Measurements from ENCODE around the gene OR51I1.

The OR51I1 gene, protein sequence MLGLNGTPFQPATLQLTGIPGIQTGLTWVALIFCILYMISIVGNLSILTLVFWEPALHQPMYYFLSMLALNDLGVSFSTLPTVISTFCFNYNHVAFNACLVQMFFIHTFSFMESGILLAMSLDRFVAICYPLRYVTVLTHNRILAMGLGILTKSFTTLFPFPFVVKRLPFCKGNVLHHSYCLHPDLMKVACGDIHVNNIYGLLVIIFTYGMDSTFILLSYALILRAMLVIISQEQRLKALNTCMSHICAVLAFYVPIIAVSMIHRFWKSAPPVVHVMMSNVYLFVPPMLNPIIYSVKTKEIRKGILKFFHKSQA

DNA sequence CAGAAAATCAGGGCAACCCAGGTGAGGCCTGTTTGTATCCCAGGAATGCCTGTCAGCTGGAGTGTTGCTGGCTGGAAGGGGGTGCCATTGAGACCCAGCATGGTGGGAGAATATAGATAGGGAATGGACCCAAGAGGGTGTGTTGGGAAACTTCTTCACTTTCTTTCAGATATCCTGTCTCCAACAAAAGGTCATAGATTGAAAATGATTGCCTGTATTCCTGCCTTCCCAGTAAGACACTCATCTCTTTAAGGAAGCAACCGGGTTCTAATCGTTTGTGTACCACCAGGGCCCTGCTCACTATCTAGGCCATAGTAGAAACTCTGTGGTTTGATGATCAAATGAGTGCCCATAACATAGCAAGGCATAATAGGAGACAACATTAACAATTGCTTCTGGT is at the start of gene OR51I1:
OR51I1 (minus strand) TSS at position 101 of the 400 bp plus-strand sequence; CDS start at position 101, 0 bp downstream.
- DNase-seq = no peak

DNA sequence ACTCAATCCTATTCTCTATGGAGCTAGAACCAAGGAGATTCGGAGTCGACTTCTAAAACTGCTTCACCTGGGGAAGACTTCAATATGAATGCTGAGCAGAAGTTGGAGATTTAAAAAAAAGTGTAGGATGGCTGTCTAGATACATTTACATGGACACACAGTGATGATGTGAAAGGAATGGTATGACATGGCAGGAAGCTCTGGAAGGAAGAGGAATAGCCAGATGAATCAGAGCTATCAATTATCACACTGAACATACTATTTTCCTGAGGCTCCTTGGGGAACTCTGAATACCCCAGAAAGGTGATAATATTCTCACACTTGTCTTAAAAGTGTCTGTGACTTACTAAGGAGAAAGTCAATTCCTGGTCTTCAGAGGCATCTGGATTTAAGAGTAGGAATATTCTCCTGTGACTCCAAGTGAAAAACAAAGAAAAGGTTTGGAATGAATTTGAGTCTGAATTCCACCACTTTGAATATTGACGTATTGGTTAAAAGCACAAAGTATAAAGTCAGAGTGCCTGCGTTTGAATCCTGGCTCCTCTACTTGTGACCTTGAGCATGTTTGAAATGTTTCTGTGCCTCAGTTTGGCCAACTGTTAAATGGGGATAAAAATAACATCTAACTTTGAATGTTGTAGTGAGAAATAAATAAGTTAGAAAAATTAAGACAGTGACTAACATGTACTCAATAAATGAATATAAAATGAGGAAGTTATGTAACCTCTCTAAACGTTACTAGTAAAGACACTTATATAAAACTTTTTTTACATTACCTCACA is 48.5 kb upstream of the OR51I1 start:
- no peak for DNase-seq

DNA sequence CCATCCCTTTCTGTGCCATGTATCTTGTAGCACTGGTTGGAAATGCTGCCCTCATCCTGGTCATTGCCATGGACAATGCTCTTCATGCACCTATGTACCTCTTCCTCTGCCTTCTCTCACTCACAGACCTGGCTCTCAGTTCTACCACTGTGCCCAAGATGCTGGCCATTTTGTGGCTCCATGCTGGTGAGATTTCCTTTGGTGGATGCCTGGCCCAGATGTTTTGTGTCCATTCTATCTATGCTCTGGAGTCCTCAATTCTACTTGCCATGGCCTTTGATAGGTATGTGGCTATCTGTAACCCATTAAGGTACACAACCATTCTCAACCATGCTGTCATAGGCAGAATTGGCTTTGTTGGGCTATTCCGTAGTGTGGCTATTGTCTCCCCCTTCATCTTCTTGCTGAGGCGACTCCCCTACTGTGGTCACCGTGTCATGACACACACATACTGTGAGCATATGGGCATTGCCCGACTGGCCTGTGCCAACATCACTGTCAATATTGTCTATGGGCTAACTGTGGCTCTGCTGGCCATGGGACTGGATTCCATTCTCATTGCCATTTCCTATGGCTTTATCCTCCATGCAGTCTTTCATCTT is 47.6 kb upstream of the OR51I1 start:
- DNase-seq = no peak

DNA sequence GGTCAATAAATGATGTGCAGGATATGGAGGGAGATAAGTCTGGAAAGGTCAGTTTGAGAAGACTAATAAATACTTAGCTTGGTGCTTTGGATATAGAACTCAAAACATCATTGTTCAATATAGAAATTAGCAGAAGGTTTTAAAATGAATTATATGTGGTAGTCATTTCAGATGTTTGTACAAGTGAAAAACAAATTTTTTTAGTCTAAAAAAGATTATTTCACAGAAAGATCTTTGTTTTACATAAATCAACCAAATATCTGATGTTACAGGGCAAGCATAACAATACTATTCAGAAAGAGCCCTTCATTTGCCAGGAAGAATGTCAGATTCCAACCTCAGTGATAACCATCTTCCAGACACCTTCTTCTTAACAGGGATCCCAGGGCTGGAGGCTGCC is 47.1 kb upstream of the OR51I1 start, which contains the start of gene OR52D1:
OR52D1 (plus strand) TSS at position 301 of the 400 bp plus-strand sequence; CDS start at position 323, 22 bp downstream.
- DNase-seq = no peak

DNA sequence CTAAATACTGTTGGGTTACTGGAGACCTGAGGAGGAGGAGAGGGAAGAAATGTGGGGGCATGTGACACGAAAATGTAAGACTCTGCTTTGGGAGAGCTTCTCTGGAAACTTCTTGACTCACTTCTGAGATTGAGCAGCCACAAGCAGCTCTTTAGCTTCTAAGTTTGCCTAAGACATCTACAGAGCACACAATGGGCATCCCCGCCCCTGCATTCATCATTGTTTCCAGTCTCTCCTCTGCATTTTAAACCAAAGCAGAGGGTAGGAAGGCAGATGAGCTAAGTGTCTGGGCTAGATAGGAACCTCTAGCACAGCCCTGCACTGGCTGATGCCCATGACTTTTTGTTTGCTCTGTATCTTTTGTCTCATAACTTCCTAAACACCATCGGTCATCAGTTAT is 45.1 kb upstream of the OR51I1 start:
- DNase-seq = no peak

DNA sequence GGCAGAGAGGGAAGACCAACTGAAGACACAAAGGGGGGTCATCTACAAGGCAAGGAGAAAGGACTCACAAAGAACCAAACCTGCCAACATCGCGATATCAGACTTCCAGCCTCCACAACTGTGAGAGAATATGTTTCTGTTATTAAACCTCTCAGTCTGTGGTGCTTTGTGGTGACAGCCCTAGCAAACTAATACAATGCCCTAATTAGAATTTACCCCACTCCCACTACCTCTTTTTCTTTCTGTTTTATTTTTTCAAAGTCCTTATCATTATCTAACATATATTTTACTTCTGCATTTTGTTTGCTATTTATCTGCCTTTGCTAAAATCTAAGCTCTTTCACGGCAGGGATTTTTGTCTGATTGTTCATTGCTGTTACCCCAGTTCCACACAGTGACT is 44.7 kb upstream of the OR51I1 start:
- no peak for DNase-seq

DNA sequence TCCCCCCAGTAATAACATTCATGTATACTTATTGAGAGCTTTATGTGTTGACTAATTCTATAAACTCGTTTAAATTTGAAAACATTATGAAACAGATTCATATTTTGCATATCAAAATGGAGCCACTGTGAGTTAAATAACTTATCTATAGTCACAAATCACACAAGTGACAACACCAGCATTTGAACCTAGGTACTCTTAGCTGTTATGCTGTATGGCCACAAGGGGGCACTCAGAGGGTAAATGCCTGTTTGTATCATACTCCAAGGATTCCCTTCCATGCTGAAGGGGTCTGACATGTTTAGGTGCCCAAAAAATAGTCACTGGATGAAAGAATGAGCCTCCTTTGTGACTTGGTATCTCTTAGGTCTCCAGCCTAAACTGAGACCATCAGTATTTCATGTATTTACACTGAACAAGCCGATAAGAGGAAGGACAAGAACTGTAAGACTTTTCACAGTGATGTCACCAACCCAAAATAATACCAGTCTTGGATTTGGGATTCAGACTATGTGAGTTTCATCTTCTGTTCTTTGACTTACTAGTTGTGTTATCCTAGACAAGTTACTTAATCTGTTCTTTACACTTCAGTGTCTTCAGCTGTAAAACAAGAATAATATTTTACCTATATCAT is 35.0 kb upstream of the OR51I1 start:
- no peak for DNase-seq

DNA sequence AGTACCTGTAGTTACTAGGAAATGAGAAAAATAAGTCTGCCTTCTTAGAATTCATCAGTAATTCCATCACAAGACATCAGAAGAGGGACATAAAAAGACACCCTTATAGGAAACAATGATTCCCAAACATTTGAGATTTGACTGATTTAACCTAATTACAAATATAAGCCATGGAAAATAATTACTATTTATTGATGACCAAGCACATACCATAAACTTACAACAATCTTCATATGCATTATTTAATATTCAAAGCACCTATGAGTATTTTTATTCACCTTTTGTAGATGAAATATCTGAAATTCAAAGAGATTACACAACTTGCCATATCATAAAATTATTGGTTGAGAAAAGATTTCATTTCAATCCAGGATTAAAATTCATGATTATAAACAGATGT is 32.6 kb upstream of the OR51I1 start:
- DNase-seq = no peak

DNA sequence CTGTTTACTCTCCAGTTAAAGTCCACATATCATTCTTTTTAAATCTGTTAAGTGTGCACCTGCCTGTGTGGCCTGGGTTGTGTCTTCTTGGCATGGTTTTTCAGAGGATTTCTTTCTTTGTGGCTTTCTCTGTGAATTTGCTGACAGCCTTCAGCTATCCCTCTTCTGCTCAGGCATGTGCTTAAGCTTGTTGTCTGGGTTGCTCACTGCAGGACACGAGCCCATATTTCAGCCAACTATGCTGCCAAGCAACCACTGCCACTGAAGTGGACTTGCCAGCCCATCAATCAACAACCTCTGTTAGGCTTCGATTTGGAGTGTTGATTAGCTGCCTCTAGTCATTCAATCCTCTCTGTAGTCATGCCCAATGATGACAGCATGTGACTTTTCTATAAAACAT is 26.2 kb upstream of the OR51I1 start:
- no peak for DNase-seq

DNA sequence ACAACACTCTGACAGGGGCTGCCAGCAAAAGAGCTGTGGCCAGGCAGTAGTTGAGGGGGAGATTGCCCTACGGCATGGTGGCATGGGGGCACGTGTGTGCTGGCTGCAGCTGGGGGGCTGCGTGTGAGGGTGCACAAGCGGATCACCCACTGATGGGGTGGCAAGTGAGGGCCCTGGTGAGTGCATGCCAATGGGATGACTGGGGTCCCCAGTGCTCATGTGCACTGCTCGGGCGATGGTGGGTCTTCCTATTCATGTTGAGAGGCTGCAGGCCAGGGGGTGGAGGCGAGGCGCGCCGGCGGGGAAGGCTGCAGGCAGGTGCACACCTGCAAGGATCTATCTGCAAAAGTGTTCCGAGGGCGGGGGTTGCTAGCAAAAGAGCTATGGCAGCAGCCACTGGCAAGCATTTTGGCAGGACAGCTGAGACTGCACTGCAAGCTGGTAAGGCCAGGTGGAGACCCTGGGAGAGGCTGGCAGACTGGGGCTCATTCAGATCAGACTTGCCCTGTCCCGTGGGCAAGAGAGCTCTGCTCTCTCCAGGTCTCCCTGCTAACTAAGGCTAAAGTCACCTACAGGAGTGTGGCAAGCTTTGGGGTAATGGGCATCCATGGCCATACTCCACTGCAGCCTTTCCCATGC is 19.8 kb upstream of the OR51I1 start:
- DNase-seq = no peak

DNA sequence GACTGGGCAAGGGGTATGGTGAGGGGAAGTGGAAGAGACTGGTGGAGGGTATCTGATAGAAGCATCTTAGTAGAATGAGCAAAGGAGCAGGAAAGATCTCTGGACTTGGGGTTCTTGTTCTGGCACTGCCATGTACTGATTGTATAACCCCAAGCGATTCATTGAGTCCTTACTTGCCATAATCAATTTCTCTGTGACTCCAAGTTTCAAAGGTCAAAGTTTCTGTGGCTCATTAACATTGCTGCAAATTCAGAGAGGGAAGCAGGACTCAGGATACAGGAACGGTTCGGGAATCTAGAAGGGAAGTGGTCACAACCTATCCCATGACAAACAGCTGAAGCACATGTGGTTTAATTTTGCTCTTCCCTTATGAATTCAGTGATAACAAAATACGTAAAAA is 8.1 kb upstream of the OR51I1 start:
- no peak for DNase-seq

DNA sequence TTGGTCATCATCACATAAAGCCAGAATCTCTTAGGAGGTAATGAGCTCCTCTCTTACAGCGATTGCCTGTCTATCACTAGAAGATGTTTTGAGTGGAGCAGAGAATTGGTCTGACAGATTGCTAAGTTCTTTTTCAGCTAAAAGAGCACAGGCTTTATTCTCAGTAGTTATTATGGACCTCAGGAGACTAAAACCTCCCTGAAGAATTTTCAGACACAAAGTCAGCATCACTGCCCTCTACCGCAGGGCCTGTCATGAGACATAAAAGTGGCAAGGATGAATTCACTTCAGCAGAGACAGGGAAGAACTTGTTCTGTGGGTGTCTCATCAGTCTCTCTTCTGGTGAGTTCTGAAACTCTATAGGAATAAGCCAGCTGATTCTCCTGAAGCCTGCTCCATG is 7.7 kb upstream of the OR51I1 start, which contains the start of gene OR51I2:
OR51I2 (plus strand) TSS at position 301 of the 400 bp plus-strand sequence. CDS start 4,166 bp downstream, outside the sequence.
- DNase-seq = no peak

DNA sequence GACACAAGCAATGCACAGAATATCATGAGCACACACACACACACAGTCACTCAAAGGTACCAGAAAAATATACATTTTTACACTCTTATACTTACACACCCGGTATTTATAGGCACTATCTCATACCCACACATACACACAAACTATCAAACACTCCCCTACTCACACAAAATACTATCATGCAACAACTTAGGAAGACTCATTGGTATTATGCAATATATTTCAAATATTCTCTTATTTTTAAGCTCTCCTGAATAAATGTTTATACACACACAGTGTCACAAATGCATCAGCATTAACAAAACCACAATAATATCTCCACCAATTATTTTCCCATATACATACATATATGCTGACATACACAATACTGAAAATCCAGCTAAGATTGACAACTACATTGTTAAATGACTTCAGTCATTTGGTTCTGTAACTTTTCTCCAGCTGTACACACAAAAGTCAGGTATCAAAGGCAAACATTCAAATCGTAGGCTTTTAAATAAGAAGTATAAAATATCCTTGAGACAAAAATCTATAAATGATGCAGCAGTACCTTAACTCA is 2.6 kb upstream of the OR51I1 start:
- no peak for DNase-seq

DNA sequence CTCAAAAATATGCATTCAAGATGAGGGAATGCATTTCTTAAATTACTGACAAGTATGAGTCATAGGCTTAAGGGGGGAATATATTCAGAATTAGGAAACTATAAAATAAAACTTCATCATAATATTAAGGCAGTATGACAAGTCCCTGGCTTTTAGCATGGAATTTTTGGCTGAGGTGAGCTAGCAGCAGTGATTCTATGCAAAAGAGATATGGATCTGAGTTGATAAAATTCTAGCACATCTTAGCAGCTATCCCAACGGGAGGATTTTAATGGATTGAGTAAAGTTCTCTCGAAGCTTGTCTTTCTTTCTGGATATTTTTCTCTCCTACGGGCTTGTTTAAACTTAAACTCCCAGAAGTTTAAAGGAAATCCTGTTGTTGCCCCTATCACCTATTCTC is 18.2 kb downstream of the OR51I1 start:
- DNase-seq = no peak

DNA sequence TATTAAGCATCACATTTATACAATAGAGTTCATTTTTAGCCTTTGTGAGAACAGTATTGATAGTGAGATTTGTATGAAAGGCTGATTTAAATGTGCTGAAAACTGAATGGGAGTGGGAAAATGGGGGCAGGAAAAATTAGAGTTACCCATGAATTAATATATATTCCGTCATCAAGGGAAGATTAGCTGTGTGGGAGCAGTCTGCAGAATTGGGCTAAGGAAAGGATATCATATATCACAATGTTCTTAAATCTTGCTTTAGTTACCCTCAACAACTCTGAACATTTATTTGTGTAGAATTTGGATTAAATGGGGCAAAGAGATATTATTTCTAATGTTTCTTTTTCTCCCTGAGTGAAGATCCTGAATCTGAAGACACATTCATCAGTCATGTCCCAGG is 19.5 kb downstream of the OR51I1 start, which contains the start of gene OR51Q1:
OR51Q1 (plus strand) TSS at position 301 of the 400 bp plus-strand sequence; CDS start at position 391, 90 bp downstream.
- DNase-seq = no peak

DNA sequence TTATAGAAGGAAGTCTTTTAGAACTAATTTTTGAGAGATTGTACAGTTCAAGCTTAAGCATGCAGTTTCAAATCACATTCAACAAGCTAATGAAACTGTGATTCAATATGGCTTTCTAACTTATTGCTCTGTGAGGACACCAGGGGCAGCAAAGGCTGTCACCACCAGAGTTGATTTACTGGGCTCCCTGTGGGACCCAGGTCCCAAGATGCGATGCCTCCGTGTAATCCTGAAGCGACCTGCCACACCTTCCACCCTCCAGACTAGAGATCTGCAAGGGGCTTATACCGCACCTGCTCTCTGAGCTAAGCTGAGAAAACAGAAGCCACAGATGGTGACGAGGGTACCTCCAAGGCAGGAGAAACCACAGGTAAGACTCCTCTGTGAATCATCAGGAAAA is 20.3 kb downstream of the OR51I1 start:
- DNase-seq = no peak

DNA sequence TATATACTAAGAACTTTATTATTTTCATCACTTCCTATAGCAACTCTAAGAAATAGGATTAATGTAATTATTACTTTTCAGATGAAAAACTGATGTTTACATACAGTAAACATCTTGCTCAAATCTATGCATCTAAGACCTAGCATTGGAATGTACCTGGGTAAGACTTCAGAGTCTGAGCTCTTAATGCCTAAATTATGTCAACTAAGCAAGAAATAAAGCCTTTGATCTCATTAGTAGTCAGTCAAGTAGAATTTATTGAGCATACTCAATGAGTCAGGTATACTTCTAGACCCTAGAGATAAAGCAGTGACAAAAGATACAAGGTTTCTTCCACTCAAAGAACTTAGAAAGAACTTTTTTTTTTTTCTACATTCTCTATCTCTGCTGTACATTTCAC is 36.1 kb downstream of the OR51I1 start:
- no peak for DNase-seq

DNA sequence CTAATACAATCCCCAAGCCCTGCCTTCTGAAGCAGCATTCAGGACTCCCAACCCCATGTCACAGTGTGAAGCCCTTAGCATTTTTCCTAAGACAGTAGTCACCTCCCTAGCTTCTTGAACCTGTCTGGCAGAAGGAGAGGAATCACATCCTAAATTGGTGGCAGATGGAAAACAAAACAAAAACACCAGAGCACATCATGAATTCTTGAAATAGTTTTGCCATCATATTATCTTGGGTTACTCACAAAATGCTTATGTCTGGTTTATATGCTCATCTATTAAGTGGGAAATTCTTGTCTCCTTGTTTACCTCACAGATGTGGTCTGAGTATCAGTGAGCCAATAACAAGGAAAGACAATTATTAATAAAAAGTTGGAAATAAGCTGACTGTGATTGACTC is 42.4 kb downstream of the OR51I1 start:
- no peak for DNase-seq

DNA sequence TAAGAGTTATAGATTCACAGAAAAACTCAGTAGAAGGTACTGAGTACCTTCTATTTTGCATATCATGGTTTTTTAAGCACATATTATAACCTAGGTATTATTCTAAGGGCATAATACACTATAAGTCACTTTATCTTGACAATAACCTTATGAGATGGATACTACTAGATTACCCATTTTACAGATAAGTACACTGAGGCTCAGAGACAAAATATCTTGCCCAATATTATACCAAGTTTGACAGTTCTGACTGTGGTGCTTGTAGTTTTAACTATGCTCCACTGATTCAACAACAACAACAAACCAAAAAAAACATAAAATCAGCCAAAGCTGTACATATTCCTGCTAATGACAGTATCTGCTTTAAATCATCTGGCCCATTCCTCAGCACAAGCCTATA is 47.2 kb downstream of the OR51I1 start:
- no peak for DNase-seq

Measured in DMS79 treated with DMSO at 0.1 percent for 48 hours (cell line).